ENCODE data around the gene ZNF90. TPM values are rescaled to one million over a fixed set of nuclear protein-coding genes. Genes with fewer than 3 reads are reported as not detected.

ZNF90 gene
- total RNA-seq, result 5.1 TPM in 2 replicates

GRCh38 chr19:20077791-20078463 is at the start of gene ZNF90:
Gene ZNF90, plus strand, starts transcription at chr19:20078000. Its CDS starts 133 bp downstream, at chr19:20078133.
- no peaks in the 10 kb centered on the region for H3K36me3 ChIP-seq (ENCODE audit: control insufficient read depth, insufficient read depth, low read length)
- TF ChIP-seq CTCF (IDR thresholded peaks at IDR 0.05; ENCODE audit: insufficient read depth, low read length, poor library complexity, severe bottlenecking), result peak; percentile 16
- peak; percentile 91 for DNase-seq (ENCODE audit: low read depth)
- peak within 1 kb of the TSS; percentile 71 for H3K4me3 ChIP-seq (ENCODE audit: low read depth, low read length)
- H3K27me3 ChIP-seq (ENCODE audit: control insufficient read depth, insufficient read depth, low read length), result no peaks in the 10 kb centered on the region

GRCh38 chr19:20028611-20029010 is 49.2 kb upstream of the ZNF90 start:
- H3K27me3 ChIP-seq (ENCODE audit: control insufficient read depth, insufficient read depth, low read length), result no peaks in the 10 kb centered on the region
- no peak for TF ChIP-seq CTCF (IDR thresholded peaks at IDR 0.05; ENCODE audit: insufficient read depth, low read length, poor library complexity, severe bottlenecking)
- H3K36me3 ChIP-seq (ENCODE audit: control insufficient read depth, insufficient read depth, low read length), result no peaks in the 10 kb centered on the region
- no peak for DNase-seq (ENCODE audit: low read depth)
- H3K4me3 ChIP-seq (ENCODE audit: low read depth, low read length), result no peak overlapping the region

GRCh38 chr19:20035935-20036334 is 41.9 kb upstream of the ZNF90 start:
- no peak for TF ChIP-seq CTCF (IDR thresholded peaks at IDR 0.05; ENCODE audit: insufficient read depth, low read length, poor library complexity, severe bottlenecking)
- DNase-seq (ENCODE audit: low read depth), result no peak
- H3K36me3 ChIP-seq (ENCODE audit: control insufficient read depth, insufficient read depth, low read length), result no peaks in the 10 kb centered on the region
- no peaks in the 10 kb centered on the region for H3K27me3 ChIP-seq (ENCODE audit: control insufficient read depth, insufficient read depth, low read length)
- no peak overlapping the region for H3K4me3 ChIP-seq (ENCODE audit: low read depth, low read length)

GRCh38 chr19:20038358-20039202 is 39.2 kb upstream of the ZNF90 start:
- Histone ChIP-seq H3K4me3 (ENCODE audit: low read depth, low read length) (peak overlapping the region; percentile 83), H3K36me3 (ENCODE audit: control insufficient read depth, insufficient read depth, low read length) (no peaks in the 10 kb centered on the region), H3K27me3 (ENCODE audit: control insufficient read depth, insufficient read depth, low read length) (no peaks in the 10 kb centered on the region)
- no peak for TF ChIP-seq CTCF (IDR thresholded peaks at IDR 0.05; ENCODE audit: insufficient read depth, low read length, poor library complexity, severe bottlenecking)
- no peak for DNase-seq (ENCODE audit: low read depth)

GRCh38 chr19:20039203-20039723 is 38.5 kb upstream of the ZNF90 start, which contains the start of gene ZNF682:
Gene ZNF682, minus strand, starts transcription at chr19:20039505. Its CDS starts 160 bp downstream, at chr19:20039345.
- Histone ChIP-seq H3K36me3 (ENCODE audit: control insufficient read depth, insufficient read depth, low read length) (no peaks in the 10 kb centered on the region), H3K27me3 (ENCODE audit: control insufficient read depth, insufficient read depth, low read length) (no peaks in the 10 kb centered on the region), H3K4me3 (ENCODE audit: low read depth, low read length) (peak within 1 kb of the TSS; percentile 83)
- no peak for TF ChIP-seq CTCF (IDR thresholded peaks at IDR 0.05; ENCODE audit: insufficient read depth, low read length, poor library complexity, severe bottlenecking)
- peak; percentile 79 for DNase-seq (ENCODE audit: low read depth)
